ENCODE results near the gene BNC2.

GRCh38 chr9:16501726-16502125, 368.7 kb downstream of the BNC2 start:
- TF ChIP-seq BHLHE40 (IDR thresholded peaks at IDR 0.05; ENCODE audit: low read depth, low read length): no peak
- TF ChIP-seq CEBPB (IDR thresholded peaks at IDR 0.05; ENCODE audit: low read depth, low read length): no peak
- TF ChIP-seq USF2 (IDR thresholded peaks at IDR 0.05; ENCODE audit: low read depth, low read length): no peak
- no peak for TF ChIP-seq RAD21 (IDR thresholded peaks at IDR 0.05; ENCODE audit: low read length)
- TF ChIP-seq MXI1 (IDR thresholded peaks at IDR 0.05; ENCODE audit: borderline replicate concordance, low read depth, low read length): no peak
- TF ChIP-seq POLR2A (IDR thresholded peaks at IDR 0.05; ENCODE audit: low read depth, low read length): no peak
- TF ChIP-seq, protein P1, sequence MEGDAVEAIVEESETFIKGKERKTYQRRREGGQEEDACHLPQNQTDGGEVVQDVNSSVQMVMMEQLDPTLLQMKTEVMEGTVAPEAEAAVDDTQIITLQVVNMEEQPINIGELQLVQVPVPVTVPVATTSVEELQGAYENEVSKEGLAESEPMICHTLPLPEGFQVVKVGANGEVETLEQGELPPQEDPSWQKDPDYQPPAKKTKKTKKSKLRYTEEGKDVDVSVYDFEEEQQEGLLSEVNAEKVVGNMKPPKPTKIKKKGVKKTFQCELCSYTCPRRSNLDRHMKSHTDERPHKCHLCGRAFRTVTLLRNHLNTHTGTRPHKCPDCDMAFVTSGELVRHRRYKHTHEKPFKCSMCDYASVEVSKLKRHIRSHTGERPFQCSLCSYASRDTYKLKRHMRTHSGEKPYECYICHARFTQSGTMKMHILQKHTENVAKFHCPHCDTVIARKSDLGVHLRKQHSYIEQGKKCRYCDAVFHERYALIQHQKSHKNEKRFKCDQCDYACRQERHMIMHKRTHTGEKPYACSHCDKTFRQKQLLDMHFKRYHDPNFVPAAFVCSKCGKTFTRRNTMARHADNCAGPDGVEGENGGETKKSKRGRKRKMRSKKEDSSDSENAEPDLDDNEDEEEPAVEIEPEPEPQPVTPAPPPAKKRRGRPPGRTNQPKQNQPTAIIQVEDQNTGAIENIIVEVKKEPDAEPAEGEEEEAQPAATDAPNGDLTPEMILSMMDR (conservative IDR thresholded peaks at IDR 0.05; ENCODE audit: low read depth, low read length): no peak
- no peak for TF ChIP-seq FOS (IDR thresholded peaks at IDR 0.05; ENCODE audit: low read depth, low read length)
